ENCODE results near the gene SLC12A8. TPM values are rescaled to one million over a fixed set of nuclear protein-coding genes. Genes with fewer than 3 reads are reported as not detected.

The SLC12A8 gene
- total RNA-seq (2021): 30.7 and 42.9 TPM in 2 replicates
- Bru-seq, nascent RNA: percentile 72 among the genes with signal in this experiment
- BruChase-seq, experiment 1, labeled RNA remaining after a 2-hour chase: percentile 80 among the genes with signal in this experiment
- percentile 61 among the genes with signal in this experiment for BruChase-seq, experiment 2, labeled RNA remaining after a 6-hour chase
- long read RNA-seq, transcript SLC12A8-207 (14 exons, 2,989 nt): major isoform, 10 of 64 reads
- long read RNA-seq, partial matches to known transcripts: 20 of 64 reads
- long read RNA-seq, other reads (novel, unspliced or antisense): 32 of 64 reads

- DNase-seq: peak in 1 of 2 experiments; percentile 43
Measured at GRCh38 chr3:125212509-125213363, at the start of gene SLC12A8. SLC12A8 (minus strand) TSS chr3:125212748; CDS start chr3:125211349, 1,399 bp downstream.

GRCh38 chr3:125262161-125262560 lies 49.6 kb upstream of the SLC12A8 start:
- Histone ChIP-seq H3K36me3 (ENCODE audit: low read depth) (no peaks in the 10 kb centered on the region), H3K27ac (no peak overlapping the region), H2AFZ (no peak overlapping the region), H3K79me2 (ENCODE audit: low read depth) (no peaks in the 10 kb centered on the region), H3K4me1 (replicated peaks; ENCODE audit: insufficient read depth) (no peaks in the 10 kb centered on the region), H3K9me2 (ENCODE audit: insufficient read depth) (no peaks in the 10 kb centered on the region), H3K4me2 (no peak overlapping the region), H4K20me1 (ENCODE audit: insufficient read depth) (no peaks in the 10 kb centered on the region), H3F3A (ENCODE audit: insufficient read depth, low read depth) (peaks cover 3% of the 10 kb centered on the region; the same call in 1 of the 2 replicates), H3K9me3 (ENCODE audit: insufficient read depth, low read depth) (no peaks in the 10 kb centered on the region), H3K4me3 (no peak overlapping the region), H3K27me3 (ENCODE audit: insufficient read depth, low read depth) (no peaks in the 10 kb centered on the region)
- no peak for TF ChIP-seq EZH2 (IDR thresholded peaks at IDR 0.05; ENCODE audit: low read depth)
- no peak for TF ChIP-seq CTCF (conservative IDR thresholded peaks at IDR 0.05)
- no peak for DNase-seq
- BruUV-seq (replicated peaks): no TSS peak
- CTCF ChIA-PET: no interaction called here
- POLR2A ChIA-PET (ENCODE audit: unreplicated experiment): interaction anchor here (0.6 kb wide), 1 partner anchor 70 kb away, joined by 5 read pairs; no protein-coding TSS in a partner anchor
- intact Hi-C loops (cut with micrococcal nuclease; ENCODE audit: unreplicated experiment): no loop called here

More at GRCh38 chr3:125212509-125213363, at the start of gene SLC12A8:
- Histone ChIP-seq H4K20me1 (ENCODE audit: insufficient read depth) (no peaks in the 10 kb centered on the region), H3K27me3 (ENCODE audit: insufficient read depth, low read depth) (no peaks in the 10 kb centered on the region), H3K79me2 (ENCODE audit: low read depth) (peaks cover 6% of the 10 kb centered on the region; the same call in 1 of the 2 replicates), H3K4me2 (peak within 1 kb of the TSS; percentile 92), H3K9me2 (ENCODE audit: insufficient read depth) (no peaks in the 10 kb centered on the region), H3K36me3 (ENCODE audit: low read depth) (no peaks in the 10 kb centered on the region), H2AFZ (peak within 1 kb of the TSS; percentile 97), H3K9me3 (ENCODE audit: insufficient read depth, low read depth) (no peaks in the 10 kb centered on the region), H3F3A (ENCODE audit: insufficient read depth, low read depth) (no peaks in the 10 kb centered on the region), H3K4me3 (peak within 1 kb of the TSS; percentile 68), H3K27ac (no peak within 1 kb of the TSS), H3K4me1 (replicated peaks; ENCODE audit: insufficient read depth) (0 out of 2 replicates have a peak, but pooled peaks cover 17% of the 10 kb centered on the region)
- ChIA-PET CTCF (no interaction called here), POLR2A (ENCODE audit: unreplicated experiment) (interaction anchor here (0.7 to 1.0 kb wide), 2 partner anchors 19 to 84 kb away, joined by 3 to 4 read pairs; no protein-coding TSS in a partner anchor)
- TF ChIP-seq EZH2 (IDR thresholded peaks at IDR 0.05; ENCODE audit: low read depth): no peak
- no peak for TF ChIP-seq CTCF (conservative IDR thresholded peaks at IDR 0.05)
- TSS peak; percentile 63 for BruUV-seq (replicated peaks)
- intact Hi-C loops (cut with micrococcal nuclease; ENCODE audit: unreplicated experiment): loop anchor here (5.0 kb wide), 4 partner anchors 70 to 225 kb away; no protein-coding TSS in a partner anchor

DNA sequence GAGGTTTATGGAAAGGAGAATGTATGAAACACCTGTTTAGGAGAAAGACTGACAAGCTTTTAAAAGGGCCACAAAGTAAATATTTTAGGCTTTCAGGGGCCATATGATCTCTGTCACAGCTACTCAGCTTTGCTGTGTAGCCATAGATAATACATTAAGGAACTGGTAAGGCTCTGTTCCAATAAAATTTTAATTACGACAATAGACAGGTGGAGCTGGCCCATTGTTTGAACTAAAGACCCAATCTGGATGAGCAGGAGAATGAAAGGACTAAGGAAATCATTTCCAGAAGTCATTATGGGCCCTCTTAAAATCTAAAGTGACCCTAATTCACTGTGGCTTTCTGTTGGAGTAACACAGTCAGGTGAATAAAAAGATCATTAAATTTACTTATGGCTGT lies 48.5 kb upstream of the SLC12A8 start:
- Histone ChIP-seq H3K9me3 (ENCODE audit: insufficient read depth, low read depth) (no peaks in the 10 kb centered on the region), H3K4me1 (replicated peaks; ENCODE audit: insufficient read depth) (no peaks in the 10 kb centered on the region), H3K27me3 (ENCODE audit: insufficient read depth, low read depth) (no peaks in the 10 kb centered on the region), H3K4me2 (no peak overlapping the region), H4K20me1 (ENCODE audit: insufficient read depth) (no peaks in the 10 kb centered on the region), H3K27ac (no peak overlapping the region), H3K79me2 (ENCODE audit: low read depth) (no peaks in the 10 kb centered on the region), H3K36me3 (ENCODE audit: low read depth) (no peaks in the 10 kb centered on the region), H3K4me3 (no peak overlapping the region), H3K9me2 (ENCODE audit: insufficient read depth) (no peaks in the 10 kb centered on the region), H2AFZ (no peak overlapping the region), H3F3A (ENCODE audit: insufficient read depth, low read depth) (peaks cover 3% of the 10 kb centered on the region; the same call in 1 of the 2 replicates)
- ChIA-PET CTCF (no interaction called here), POLR2A (ENCODE audit: unreplicated experiment) (no interaction called here)
- intact Hi-C loops (cut with micrococcal nuclease; ENCODE audit: unreplicated experiment): no loop called here
- no TSS peak for BruUV-seq (replicated peaks)
- no peak for DNase-seq
- TF ChIP-seq EZH2 (IDR thresholded peaks at IDR 0.05; ENCODE audit: low read depth): no peak
- TF ChIP-seq CTCF (conservative IDR thresholded peaks at IDR 0.05): no peak

Measured in PC-9 (cell line).